Panc1 (cell line): ENCODE results near the gene PARD6B. TPM values are rescaled to one million over a fixed set of nuclear protein-coding genes. Genes with fewer than 3 reads are reported as not detected.

Source experiments
- ATAC-seq: fragments of 200-7000 bp; cut with Tn5 transposase; 2 replicates; pipeline ENCODE4 v1.9.1; 2020; ENCODE audit warnings: mild to moderate bottlenecking, moderate library complexity
- BruUV-seq: library from RNA; stranded (reverse); fragments of 400-500 nt; replicated peaks from 2 replicates; lab custom pipeline; 2021; lab: Mats Ljungman, UMichigan
- CTCF ChIA-PET: fragments of 300-600 bp; sonication (Branson Sonifier 250); formaldehyde crosslinking; loops from one replicate; lab custom pipeline; 2022; ENCODE audit warnings: antibody characterized with exemption; lab: Charles Lee
- POLR2A ChIA-PET: fragments of 300-600 bp; sonication (Branson Sonifier 250); formaldehyde crosslinking; loops from one replicate; lab custom pipeline; 2022; ENCODE audit warnings: antibody characterized with exemption; lab: Charles Lee
- DNase-seq: peaks from one replicate; pipeline ENCODE4 v3.0.0-alpha.2; 2010; ENCODE audit warnings: low read depth, low spot score
- H3K27ac ChIP-seq: 2 replicates; pipeline ENCODE4 v1.5.1; 2011; ENCODE audit warnings: mild to moderate bottlenecking, low read length, inconsistent platforms
- H3K27me3 ChIP-seq: fragments of 200-500 bp; sonication (Bioruptor generic); 2 replicates; pipeline ENCODE4 v1.6.0; 2014; ENCODE audit warnings: low read length, inconsistent platforms; ENCODE audit not compliant: control insufficient read depth, insufficient read depth
- H3K36me3 ChIP-seq: fragments of 200-500 bp; sonication (Bioruptor generic); 2 replicates; pipeline ENCODE4 v1.5.1; 2014; ENCODE audit warnings: inconsistent platforms, mild to moderate bottlenecking, low read length, moderate library complexity; ENCODE audit not compliant: control insufficient read depth, insufficient read depth
- H3K4me1 ChIP-seq: 2 replicates; pipeline ENCODE4 v1.5.1; 2011; ENCODE audit warnings: inconsistent platforms, mild to moderate bottlenecking, low read length, moderate library complexity; ENCODE audit not compliant: control insufficient read depth, insufficient read depth
- H3K4me3 ChIP-seq, 2 experiments: 2 replicates each; pipeline ENCODE4 v1.5.1; 2011 to 2012; ENCODE audit warnings: low read depth in 2 of 2, low read length in 2 of 2, mild to moderate bottlenecking in 2 of 2, inconsistent platforms in 1 of 2, moderate library complexity in 1 of 2
- H3K9me3 ChIP-seq: fragments of 200-500 bp; sonication (Bioruptor generic); 2 replicates; pipeline ENCODE4 v1.5.1; 2014; ENCODE audit warnings: low read depth, mild to moderate bottlenecking, inconsistent platforms, low read length, moderate library complexity; ENCODE audit not compliant: control insufficient read depth, insufficient read depth
- POLR2AphosphoS5 ChIP-seq: IDR thresholded peaks from 2 replicates; pipeline ENCODE4 v1.6.1; 2012; ENCODE audit warnings: mild to moderate bottlenecking, low read depth, low read length, moderate library complexity
- REST ChIP-seq, 2 experiments: IDR thresholded peaks; 2 replicates each; pipeline ENCODE4 v1.6.1; 2011 to 2012; ENCODE audit warnings: low read depth in 2 of 2, control low read depth in 1 of 2, low read length in 1 of 2, mild to moderate bottlenecking in 1 of 2, moderate library complexity in 1 of 2; ENCODE audit not compliant: insufficient read depth in 1 of 2
- SIN3A ChIP-seq: IDR thresholded peaks from 2 replicates; pipeline ENCODE4 v1.6.1; 2012; ENCODE audit warnings: low read depth, mild to moderate bottlenecking, low read length, moderate library complexity, borderline replicate concordance; ENCODE audit not compliant: insufficient read depth
- TCF7L2 ChIP-seq: IDR thresholded peaks from 2 replicates; pipeline ENCODE4 v1.6.1; 2011; ENCODE audit warnings: mild to moderate bottlenecking, low read depth, low read length, inconsistent platforms
- in situ Hi-C: cut with HindIII; loops from 2 replicates; pipeline ENCODE4 v1.10.0; 2016; ENCODE audit warnings: low sequenced_read_pairs, low pct_unique_long_range_greater_than_20kb
- intact Hi-C: fragments of 100-400 bp; cut with micrococcal nuclease; formaldehyde crosslinking; loops from one replicate; pipeline ENCODE4 v1.10.0; 2022; ENCODE audit not compliant: unreplicated experiment
- total RNA-seq: library from RNA; stranded (reverse); gene quantifications from one replicate; pipeline ENCODE4 v1.2.1, GENCODE V29; 2021; ENCODE audit not compliant: unreplicated experiment
- TF ChIP-seq, protein P1 (sequence below): fragments of 450-650 bp; IDR thresholded peaks from 2 replicates; pipeline ENCODE4 v1.5.1; 2017; ENCODE audit warnings: mild to moderate bottlenecking

PARD6B gene
- total RNA-seq, 1 experiment from 2014 or later: 132 TPM

- Histone ChIP-seq H3K36me3 (no peaks in the 10 kb centered on the region), H3K4me1 (peaks cover 43% of the 10 kb centered on the region), H3K27ac (peak overlapping the region; percentile 96), H3K27me3 (no peaks in the 10 kb centered on the region), H3K4me3 (no peak overlapping the region), H3K9me3 (no peaks in the 10 kb centered on the region)
- no peak for ATAC-seq
- DNase-seq: no peak
- no TSS peak for BruUV-seq
- ChIA-PET CTCF (no interaction called here), POLR2A (no interaction called here)
- intact Hi-C loops: no loop called here
- TF ChIP-seq TCF7L2 (no peak), REST (IDR thresholded peaks at IDR 0.05; ENCODE audit: insufficient read depth in 1 of 2, low read depth in 2 of 2, low read length in 1 of 2) (no peak), SIN3A (no peak), POLR2AphosphoS5 (no peak)
- TF ChIP-seq, protein P1, sequence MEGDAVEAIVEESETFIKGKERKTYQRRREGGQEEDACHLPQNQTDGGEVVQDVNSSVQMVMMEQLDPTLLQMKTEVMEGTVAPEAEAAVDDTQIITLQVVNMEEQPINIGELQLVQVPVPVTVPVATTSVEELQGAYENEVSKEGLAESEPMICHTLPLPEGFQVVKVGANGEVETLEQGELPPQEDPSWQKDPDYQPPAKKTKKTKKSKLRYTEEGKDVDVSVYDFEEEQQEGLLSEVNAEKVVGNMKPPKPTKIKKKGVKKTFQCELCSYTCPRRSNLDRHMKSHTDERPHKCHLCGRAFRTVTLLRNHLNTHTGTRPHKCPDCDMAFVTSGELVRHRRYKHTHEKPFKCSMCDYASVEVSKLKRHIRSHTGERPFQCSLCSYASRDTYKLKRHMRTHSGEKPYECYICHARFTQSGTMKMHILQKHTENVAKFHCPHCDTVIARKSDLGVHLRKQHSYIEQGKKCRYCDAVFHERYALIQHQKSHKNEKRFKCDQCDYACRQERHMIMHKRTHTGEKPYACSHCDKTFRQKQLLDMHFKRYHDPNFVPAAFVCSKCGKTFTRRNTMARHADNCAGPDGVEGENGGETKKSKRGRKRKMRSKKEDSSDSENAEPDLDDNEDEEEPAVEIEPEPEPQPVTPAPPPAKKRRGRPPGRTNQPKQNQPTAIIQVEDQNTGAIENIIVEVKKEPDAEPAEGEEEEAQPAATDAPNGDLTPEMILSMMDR: no peak
- in situ Hi-C loops: no loop called here
Observed at GRCh38 chr20:50704971-50705370, 26.4 kb upstream of the PARD6B start.

- in situ Hi-C loops (no loop called here), intact Hi-C loops (no loop called here)
- no peak for TF ChIP-seq SIN3A
- no peak for TF ChIP-seq REST (IDR thresholded peaks at IDR 0.05; ENCODE audit: insufficient read depth in 1 of 2, low read depth in 2 of 2, low read length in 1 of 2)
- TF ChIP-seq POLR2AphosphoS5: no peak
- TF ChIP-seq, protein P1: no peak
- TF ChIP-seq TCF7L2: 0 out of 2 replicates have a peak, but pooled peaks have one; percentile 30
- ChIA-PET POLR2A (no interaction called here), CTCF (no interaction called here)
- ATAC-seq (no peak), DNase-seq (no peak)
- no peak overlapping the region for H3K4me3 ChIP-seq
- no peaks in the 10 kb centered on the region for H3K36me3 ChIP-seq
- no TSS peak for BruUV-seq
- H3K9me3 ChIP-seq: no peaks in the 10 kb centered on the region
- peak overlapping the region; percentile 69 for H3K27ac ChIP-seq
- H3K4me1 ChIP-seq: peaks cover 42% of the 10 kb centered on the region
- H3K27me3 ChIP-seq: no peaks in the 10 kb centered on the region
Observed at GRCh38 chr20:50708845-50709635, 22.3 kb upstream of the PARD6B start.
